GOT3 (cell line): ENCODE results near the gene GRM8.
"Not testable (repeated sequence)": the region's sequence is repeated elsewhere in the genome, so short reads cannot be mapped to it uniquely, and the experiment has no call there.

Experiments
- DNase-seq: peaks from one replicate; lab custom pipeline; 2025; ENCODE audit warnings: mixed read lengths; lab: John Stamatoyannopoulos, UW

The GRM8 gene

DNA sequence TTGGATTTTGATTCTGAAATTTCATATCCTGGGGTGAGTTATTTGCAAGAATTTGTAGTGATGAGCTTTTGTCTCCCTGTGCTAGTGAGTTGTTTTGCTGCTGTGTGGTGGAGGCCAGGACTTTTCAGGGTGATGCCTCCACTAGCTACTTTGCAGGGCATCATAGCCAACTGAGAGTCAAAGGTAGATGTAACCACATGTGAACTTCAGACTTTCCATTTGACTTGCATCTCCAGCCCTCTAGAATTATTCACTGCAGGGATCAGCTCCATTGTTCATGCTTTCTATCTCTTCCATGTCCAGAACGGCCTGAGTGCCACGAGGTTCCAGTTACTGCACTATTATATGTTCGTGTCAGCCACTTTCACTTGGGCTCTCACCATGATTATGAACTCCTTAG lies 534.3 kb downstream of the GRM8 start:
- no peak for DNase-seq

- DNase-seq = no peak
These were observed 536.4 kb downstream of the GRM8 start for GRCh38 chr7:126716321-126716720.

GRCh38 chr7:126715076-126715475 lies 537.7 kb downstream of the GRM8 start:
- no peak for DNase-seq

- DNase-seq = no peak
These were observed 550.3 kb downstream of the GRM8 start for GRCh38 chr7:126702242-126703016.

DNA sequence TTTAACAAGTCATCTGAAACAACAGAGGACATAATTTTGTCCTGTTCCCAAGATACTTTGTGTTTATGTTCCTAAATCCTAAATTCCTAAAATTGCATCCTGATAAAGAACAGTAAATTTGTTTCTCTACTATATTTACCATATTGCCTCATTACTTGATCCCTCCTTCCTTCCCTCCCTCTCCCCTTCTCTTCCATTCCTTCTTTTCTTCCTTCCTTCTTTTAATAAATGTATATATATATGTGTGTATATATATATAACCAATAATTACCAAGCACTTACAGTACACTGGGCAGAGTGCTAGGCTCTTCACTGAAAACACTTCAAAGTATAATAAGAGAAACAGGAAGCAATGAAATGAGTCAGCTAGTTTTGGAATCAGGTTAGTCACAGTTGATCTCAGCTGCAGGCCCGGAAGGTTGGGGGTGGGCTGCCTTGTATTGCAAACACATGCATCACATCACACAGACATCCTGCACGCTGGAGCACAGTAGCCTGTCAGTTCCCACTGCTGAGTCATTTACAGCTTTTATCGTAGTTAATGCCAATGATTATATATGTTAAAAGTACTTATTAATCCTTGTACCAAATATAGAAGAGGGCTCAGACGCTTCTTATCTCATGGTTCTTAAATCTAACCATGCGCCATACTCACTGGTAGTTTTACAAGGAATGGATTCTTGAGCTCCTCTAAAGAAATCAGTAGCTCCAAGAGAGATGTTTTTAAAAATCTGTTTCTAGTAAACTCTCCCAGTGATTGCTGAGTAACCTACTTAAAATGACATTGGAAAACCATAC lies 551.7 kb downstream of the GRM8 start:
- DNase-seq = peak; percentile 25

DNA sequence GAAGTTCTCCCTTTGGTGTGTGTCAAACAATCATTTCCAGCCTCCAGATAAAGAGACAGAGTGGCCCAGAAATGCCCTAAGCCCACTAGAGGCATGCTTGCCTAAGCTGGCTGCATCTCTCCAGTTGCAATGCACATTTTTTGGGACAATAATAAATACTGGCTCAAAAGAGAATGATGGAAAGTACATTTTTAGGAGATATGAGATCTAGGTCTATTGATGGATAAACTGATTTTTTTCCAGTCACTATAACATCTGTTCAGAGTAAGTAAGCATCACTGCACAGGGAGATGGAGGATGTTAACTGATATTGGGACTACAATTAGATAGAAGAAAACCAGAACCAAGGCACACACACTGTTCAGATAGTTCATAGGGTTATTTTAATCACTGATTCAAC lies 553.0 kb downstream of the GRM8 start:
- DNase-seq = no peak

- no peak for DNase-seq
These were observed 553.8 kb downstream of the GRM8 start for GRCh38 chr7:126698909-126699308.

- DNase-seq = no peak
These were observed 554.3 kb downstream of the GRM8 start for GRCh38 chr7:126698446-126698845.

- DNase-seq = no peak
These were observed 556.3 kb downstream of the GRM8 start for GRCh38 chr7:126696256-126697038.

DNA sequence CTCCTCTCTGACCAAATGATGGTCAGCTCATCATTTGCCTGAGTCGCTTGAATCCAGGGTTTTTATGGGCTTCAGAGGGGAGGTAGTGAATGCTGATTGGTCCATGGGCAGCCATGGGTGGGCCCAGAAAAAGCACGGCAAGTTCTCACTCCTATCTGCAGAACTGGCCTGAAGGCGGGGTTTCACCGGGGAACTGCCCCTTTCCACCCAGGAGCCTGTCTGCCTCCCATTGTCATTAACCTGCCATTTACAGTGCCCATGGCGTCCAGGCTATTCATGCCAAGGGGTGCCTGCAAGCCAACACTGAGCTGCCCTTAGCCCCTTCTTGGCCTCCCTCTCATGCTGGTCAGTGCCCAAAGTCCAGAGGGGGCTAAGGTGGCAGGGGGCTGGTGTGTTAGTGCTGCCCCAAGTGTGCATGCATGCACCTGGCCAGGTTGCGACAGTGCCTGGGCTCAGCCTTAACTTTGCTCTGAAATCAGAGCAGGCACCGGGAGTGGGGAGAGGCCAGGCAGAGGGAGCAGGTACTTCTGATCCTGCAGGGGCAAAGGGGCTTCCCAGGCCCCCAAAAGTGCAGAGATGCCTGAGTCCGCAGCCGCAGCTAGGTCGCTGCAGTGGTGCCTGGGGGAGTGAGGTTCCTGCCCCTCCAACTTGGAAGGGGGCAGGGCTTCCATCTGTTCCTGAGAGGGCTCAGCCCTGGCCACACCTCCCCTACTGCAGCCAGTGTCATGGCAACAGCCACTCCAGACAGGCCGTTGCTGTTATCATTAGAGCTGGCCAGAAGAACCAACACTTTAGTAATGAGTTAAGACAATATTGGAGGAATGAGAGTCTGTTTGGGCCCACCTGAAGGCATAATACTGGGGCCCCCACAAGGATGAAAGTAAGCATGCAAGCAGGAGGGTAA lies 561.6 kb downstream of the GRM8 start:
- DNase-seq = no peak

- DNase-seq = no peak
These were observed 562.6 kb downstream of the GRM8 start for GRCh38 chr7:126690104-126690503.

- DNase-seq = no peak
These were observed 563.7 kb downstream of the GRM8 start for GRCh38 chr7:126689037-126689436.

- no peak for DNase-seq
These were observed 566.3 kb downstream of the GRM8 start for GRCh38 chr7:126686474-126686873.

GRCh38 chr7:126685596-126685995 lies 567.1 kb downstream of the GRM8 start:
- no peak for DNase-seq

DNA sequence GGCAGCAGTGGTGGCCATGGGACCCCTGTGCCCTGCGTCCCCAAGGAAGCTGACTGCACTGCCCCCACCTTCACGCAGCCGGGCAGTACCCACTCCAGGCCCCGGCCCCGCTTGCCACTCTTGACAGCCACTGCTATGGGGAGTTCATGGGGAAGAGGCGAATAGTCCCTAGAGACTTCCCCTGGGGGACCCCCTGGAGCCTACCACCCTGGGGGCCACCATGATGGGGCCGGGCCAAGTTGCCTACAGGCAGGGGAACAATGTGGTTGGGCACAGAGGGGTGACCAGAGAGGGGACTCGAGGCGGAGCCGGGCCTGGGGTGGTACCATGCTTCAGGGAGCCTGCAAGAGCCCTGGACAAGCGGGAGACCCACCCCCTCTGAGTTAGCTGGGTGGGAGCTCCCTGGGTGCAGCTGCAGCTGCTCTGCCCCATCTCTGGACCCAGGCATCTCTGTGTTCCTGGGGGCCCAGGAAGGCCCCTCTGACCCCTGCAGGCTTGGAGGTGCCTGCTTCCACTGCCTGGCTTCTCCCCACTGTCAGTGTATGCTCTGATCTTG lies 567.6 kb downstream of the GRM8 start:
- no peak for DNase-seq

GRCh38 chr7:126682176-126682575 lies 570.6 kb downstream of the GRM8 start:
- DNase-seq = no peak

GRCh38 chr7:126668762-126669161 lies 584.0 kb downstream of the GRM8 start:
- DNase-seq = not testable (repeated sequence)

DNA sequence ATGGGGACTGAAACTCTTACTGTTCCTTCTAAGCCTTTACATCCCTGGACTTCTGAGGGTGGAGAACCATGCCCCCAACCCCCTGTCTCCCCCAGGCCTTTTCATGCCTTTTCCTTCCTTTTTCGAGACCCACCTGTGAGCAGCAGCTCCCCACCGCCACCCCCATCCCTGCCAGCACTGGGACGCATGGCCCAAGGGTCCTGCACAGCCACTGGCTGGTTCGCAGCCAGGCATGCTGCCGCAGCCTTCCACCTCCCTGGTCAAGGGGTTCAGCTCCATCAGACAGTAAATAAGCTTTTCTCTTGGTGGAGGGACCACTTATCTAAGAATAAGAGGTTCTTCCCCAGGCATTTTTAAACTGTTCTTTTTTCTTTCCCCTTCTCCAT lies 584.4 kb downstream of the GRM8 start:
- no peak for DNase-seq

- DNase-seq = no peak
These were observed 584.9 kb downstream of the GRM8 start for GRCh38 chr7:126667742-126668366.

- no peak for DNase-seq
These were observed 589.9 kb downstream of the GRM8 start for GRCh38 chr7:126662856-126663255.

DNA sequence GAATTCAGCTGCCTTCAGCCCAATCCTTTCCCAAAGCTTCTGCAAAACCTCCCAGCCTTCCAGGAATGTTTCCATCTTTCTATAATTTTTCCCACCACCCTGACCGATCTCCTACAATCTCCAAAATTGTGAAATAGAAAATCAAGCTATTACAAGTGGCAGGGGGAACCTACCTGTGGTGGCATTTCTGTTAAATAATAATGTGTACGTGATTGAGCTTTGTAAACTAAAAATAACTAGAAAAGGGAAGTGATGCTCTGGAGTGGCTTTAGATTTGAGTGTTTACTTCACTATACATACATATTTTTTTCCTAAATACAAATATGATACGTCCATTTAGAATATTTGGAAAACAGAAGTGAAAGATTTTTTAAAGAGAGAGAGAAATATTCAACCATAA lies 593.6 kb downstream of the GRM8 start:
- DNase-seq = no peak
